Measurements from ENCODE around the gene SLC35C1.

SLC35C1 gene

DNA sequence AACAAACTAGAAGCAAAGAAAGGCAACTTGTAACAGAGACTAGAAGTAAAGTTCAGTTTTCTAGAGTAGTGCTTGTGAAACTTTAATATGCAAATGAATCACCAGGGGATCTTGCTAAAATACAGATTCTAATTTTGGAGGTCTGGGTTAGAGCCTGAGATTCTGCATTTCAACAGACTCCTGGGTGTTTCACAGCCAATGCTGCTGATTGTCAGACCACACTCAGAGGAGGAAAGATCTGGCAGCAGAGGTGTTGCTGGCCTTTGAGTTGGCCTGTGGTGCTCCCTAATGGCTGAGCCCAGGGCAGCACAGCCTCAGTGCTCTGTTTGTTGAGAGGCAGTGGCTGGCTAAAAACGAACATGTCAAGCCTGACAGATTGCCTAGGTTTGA lies 47.8 kb downstream of the SLC35C1 start:
- TF ChIP-seq, protein P1, sequence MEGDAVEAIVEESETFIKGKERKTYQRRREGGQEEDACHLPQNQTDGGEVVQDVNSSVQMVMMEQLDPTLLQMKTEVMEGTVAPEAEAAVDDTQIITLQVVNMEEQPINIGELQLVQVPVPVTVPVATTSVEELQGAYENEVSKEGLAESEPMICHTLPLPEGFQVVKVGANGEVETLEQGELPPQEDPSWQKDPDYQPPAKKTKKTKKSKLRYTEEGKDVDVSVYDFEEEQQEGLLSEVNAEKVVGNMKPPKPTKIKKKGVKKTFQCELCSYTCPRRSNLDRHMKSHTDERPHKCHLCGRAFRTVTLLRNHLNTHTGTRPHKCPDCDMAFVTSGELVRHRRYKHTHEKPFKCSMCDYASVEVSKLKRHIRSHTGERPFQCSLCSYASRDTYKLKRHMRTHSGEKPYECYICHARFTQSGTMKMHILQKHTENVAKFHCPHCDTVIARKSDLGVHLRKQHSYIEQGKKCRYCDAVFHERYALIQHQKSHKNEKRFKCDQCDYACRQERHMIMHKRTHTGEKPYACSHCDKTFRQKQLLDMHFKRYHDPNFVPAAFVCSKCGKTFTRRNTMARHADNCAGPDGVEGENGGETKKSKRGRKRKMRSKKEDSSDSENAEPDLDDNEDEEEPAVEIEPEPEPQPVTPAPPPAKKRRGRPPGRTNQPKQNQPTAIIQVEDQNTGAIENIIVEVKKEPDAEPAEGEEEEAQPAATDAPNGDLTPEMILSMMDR (IDR thresholded peaks at IDR 0.05): no peak
- H3K27ac ChIP-seq: peak overlapping the region; percentile 7 to 51
- H3K4me3 ChIP-seq: no peak overlapping the region
- DNase-seq (ENCODE audit: low spot score): no peak

DNA sequence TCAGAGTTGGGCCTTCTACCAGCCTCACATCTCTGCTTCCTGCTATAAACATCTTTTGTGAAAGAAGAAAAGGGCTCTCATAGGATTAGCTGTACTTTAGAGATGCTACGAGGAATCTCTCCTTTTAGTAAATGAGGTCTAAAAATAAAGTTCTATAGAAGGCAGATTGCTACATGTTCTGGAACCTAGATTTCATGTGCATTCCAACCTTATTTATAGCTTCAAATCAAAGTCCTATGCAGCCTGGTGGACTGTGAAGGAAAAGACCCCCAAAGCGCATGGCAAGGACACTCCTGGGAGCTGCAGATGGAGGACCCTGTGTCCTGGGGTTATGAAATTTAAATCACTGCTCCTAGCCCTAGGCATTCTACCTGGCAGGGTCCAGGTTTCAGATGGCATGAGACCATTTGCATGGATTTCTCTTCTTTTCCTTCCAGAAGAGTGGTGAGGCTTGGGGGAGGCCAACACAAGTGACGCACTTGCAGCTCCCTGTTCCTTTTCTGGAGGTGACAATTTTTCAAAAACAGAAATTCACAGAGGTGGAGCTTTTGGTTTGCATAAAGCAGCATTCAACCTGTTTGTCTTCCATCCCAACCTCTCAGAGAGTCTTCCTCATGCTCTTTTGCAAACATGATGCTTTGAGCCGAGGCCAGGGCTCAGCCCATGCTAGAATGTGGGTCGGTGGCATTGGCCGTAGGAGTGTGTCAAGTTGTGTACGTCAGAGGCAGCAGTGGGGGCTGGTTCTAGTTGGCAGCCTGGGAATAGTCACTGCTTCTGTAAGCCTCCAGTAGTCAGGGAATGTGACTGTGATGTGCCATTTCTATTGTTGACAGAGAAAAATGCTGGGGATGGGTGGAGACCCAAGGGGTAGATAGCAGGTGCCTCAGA lies 48.6 kb downstream of the SLC35C1 start:
- DNase-seq (ENCODE audit: low spot score): no peak
- TF ChIP-seq, protein P1 (IDR thresholded peaks at IDR 0.05): no peak
- peak overlapping the region in 1 of 2 donors; percentile 13 for H3K27ac ChIP-seq
- H3K4me3 ChIP-seq: no peak overlapping the region

DNA sequence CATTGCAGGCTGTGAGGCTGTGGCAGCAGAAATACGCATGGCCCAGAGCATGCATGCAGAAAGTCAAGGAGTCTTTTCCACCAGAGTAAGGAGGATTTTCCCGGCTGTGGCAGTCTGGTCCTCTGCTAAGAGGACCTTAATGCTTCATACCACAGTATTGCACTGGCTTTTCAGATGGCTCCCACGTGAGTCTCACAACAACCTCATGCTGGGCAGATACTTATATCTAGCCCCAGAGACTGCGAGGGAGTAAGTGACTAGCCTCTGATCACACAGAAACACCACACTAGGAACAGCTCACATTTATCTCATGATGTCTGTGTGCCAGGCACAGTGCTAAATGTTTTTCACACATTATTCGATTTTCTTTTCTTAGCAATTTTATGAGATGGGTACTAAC lies 50.4 kb downstream of the SLC35C1 start:
- H3K27ac ChIP-seq: peak overlapping the region; percentile 4 to 88
- TF ChIP-seq, protein P1 (IDR thresholded peaks at IDR 0.05): no peak
- no peak overlapping the region for H3K4me3 ChIP-seq
- no peak for DNase-seq (ENCODE audit: low spot score)

DNA sequence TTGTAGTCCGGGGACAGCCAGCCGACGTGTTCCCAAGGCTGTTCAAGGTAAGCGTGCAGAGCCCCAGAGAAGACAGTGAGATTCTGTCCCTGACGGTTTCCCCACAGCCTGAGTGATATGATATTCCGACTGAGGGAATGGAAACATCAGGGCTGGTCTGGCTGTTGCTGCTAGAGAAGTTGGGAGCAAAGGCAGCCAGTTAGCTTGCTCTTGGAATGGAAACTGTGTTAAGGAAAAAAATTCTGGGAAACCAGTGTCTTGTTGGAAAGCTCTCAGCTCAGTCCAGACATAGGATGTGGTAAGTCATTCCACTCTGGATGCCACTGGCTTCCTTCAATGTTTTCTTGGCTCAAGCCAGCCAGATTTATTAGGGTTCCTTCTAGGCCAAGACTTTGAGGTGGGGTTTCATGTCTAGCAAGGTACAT lies 51.1 kb downstream of the SLC35C1 start:
- H3K4me3 ChIP-seq: no peak overlapping the region
- H3K27ac ChIP-seq: peak overlapping the region; percentile 4 to 88
- TF ChIP-seq, protein P1 (IDR thresholded peaks at IDR 0.05): no peak
- no peak for DNase-seq (ENCODE audit: low spot score)

DNA sequence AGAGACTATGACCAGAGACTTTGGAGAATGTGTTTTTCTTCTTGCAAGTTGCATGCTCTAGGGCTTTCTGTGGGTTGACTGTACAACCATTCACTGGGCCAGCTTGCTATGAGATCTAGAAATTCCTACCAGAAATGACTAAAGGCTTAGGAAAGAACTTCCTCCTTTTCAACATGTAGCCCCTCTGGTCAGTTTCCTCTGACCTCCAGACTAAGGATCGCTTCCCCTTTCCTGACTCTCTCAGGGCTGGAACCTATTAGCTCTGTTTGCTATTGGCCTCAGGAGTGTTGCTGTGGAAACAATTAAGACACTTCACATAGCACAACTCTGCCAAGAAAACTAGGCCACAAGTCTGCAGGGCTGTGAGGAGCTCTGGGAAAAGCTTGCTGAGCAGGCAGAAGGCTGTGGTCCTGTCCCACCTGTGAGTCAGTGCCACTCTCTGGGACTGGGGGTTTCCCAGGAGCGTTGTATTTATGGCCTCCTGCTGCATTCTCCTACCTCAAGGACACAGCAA lies 53.1 kb downstream of the SLC35C1 start:
- TF ChIP-seq, protein P1 (IDR thresholded peaks at IDR 0.05): no peak
- no peak for DNase-seq (ENCODE audit: low spot score)
- peak overlapping the region; percentile 75 to 88 for H3K27ac ChIP-seq
- no peak overlapping the region for H3K4me3 ChIP-seq

DNA sequence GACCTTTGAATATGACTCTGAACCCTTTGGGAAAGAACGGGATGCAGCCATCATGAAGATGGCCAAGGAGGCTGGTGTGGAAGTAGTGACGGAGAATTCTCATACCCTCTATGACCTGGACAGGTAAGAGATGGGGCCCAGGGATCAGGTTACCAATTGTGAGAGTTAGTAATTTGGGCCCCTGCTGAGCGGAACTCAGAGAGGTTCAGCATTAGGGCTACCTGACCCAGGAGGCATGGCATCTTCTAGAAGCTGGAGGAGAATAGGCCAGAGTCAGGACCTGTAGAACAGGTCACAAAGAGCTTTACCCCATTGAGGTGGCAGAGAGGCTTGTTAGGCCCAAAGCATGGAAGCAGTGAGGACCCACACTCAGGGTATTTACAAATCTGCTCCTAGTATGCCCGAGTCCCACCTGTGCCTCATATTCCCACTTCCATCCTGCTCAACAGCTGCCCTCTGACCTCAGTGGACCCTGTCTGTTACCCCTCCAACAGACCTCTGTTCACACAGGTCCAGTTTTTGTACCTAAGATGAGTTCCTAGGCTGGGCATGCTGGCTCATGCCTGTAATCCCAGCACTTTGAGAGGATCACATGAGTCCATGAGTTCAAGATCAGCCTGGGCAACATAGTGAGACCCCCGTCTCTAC lies 53.9 kb downstream of the SLC35C1 start:
- no peak for DNase-seq (ENCODE audit: low spot score)
- H3K4me3 ChIP-seq: no peak overlapping the region
- TF ChIP-seq, protein P1 (IDR thresholded peaks at IDR 0.05): no peak
- H3K27ac ChIP-seq: peak overlapping the region; percentile 75 to 88

Data from coronary artery (tissue), 2 donors.